Urinary bladder (tissue), 4 donors: ENCODE data around the gene HTR5A. TPM values are rescaled to one million over a fixed set of nuclear protein-coding genes. Genes with fewer than 3 reads are reported as not detected.

Experiments
- DNase-seq: peaks from one replicate; pipeline ENCODE4 v3.0.0-alpha.2; 2015; ENCODE audit errors: extremely low spot score
- H3K27ac ChIP-seq: one replicate; pipeline ENCODE4 v1.5.1; 2013; ENCODE audit warnings: low read depth, mild to moderate bottlenecking, moderate library complexity
- H3K36me3 ChIP-seq: one replicate; pipeline ENCODE4 v1.6.1; 2013; ENCODE audit warnings: mild to moderate bottlenecking, moderate library complexity; ENCODE audit not compliant: insufficient read depth
- H3K4me1 ChIP-seq: one replicate; pipeline ENCODE4 v1.6.1; 2013; ENCODE audit warnings: mild to moderate bottlenecking, moderate library complexity; ENCODE audit not compliant: insufficient read depth
- H3K4me3 ChIP-seq: one replicate; pipeline ENCODE4 v1.5.1; 2013; ENCODE audit warnings: low read depth, low read length
- WGBS: extraction: QIAGEN DNeasy Blood & Tissue Kit; methylation state at CpG from one replicate; pipeline ENCODE4 v1.1.7; 2013; 5-methylcytosine and 5-hydroxymethylcytosine counted together
- polyA plus RNA-seq: library from polyadenylated mRNA; stranded (reverse); fragments of 200-250 nt; gene quantifications from one replicate; pipeline ENCODE4 v1.2.3, GENCODE V29; 2013
- total RNA-seq: library from RNA; depleted of rRNA; stranded (reverse); fragments of >200 nt; gene quantifications from one replicate; pipeline ENCODE4 v1.2.3, GENCODE V29; 2014
- donor health status: healthy with polysubstance abuse.
- donor health status: healthy.

HTR5A gene
- total and polyA plus RNA-seq, 2 donors: not detected

GRCh38 chr7:155104913-155105312, 34.8 kb downstream of the HTR5A start:
- DNase-seq: no peak
- Histone ChIP-seq H3K27ac (no peak overlapping the region), H3K4me3 (no peak overlapping the region), H3K4me1 (no peaks in the 10 kb centered on the region), H3K36me3 (no peaks in the 10 kb centered on the region)
- 66% methylated on average over 7 of the region's 7 CpGs for whole genome bisulfite sequencing

GRCh38 chr7:155106356-155106755, 36.2 kb downstream of the HTR5A start:
- WGBS: 83% methylated on average over 5 of the region's 5 CpGs

GRCh38 chr7:155107126-155107525, 37.0 kb downstream of the HTR5A start:
- no peaks in the 10 kb centered on the region for H3K36me3 ChIP-seq
- 74% methylated on average over 4 of the region's 4 CpGs for WGBS
- DNase-seq: no peak
- no peaks in the 10 kb centered on the region for H3K4me1 ChIP-seq
- no peak overlapping the region for H3K27ac ChIP-seq
- H3K4me3 ChIP-seq: no peak overlapping the region

More at GRCh38 chr7:155106356-155106755, 36.2 kb downstream of the HTR5A start:
- no peaks in the 10 kb centered on the region for H3K4me1 ChIP-seq
- no peak overlapping the region for H3K4me3 ChIP-seq
- DNase-seq: no peak
- H3K27ac ChIP-seq: no peak overlapping the region
- no peaks in the 10 kb centered on the region for H3K36me3 ChIP-seq

- DNase-seq: no peak
- no peaks in the 10 kb centered on the region for H3K36me3 ChIP-seq
- WGBS: 73% methylated on average over 20 of the region's 20 CpGs
- H3K4me3 ChIP-seq: no peak overlapping the region
- no peak overlapping the region for H3K27ac ChIP-seq
- H3K4me1 ChIP-seq: no peaks in the 10 kb centered on the region
Observed at GRCh38 chr7:155108144-155108901, 38.2 kb downstream of the HTR5A start.

- 47% methylated on average over 4 of the region's 4 CpGs for WGBS
- Histone ChIP-seq H3K27ac (no peak overlapping the region), H3K4me3 (no peak overlapping the region), H3K4me1 (no peaks in the 10 kb centered on the region), H3K36me3 (no peaks in the 10 kb centered on the region)
- DNase-seq: no peak
Observed at GRCh38 chr7:155109121-155109520, 39.0 kb downstream of the HTR5A start.

GRCh38 chr7:155115288-155115687, 45.2 kb downstream of the HTR5A start:
- H3K27ac ChIP-seq: no peak overlapping the region
- H3K4me1 ChIP-seq: no peaks in the 10 kb centered on the region
- no peaks in the 10 kb centered on the region for H3K36me3 ChIP-seq
- H3K4me3 ChIP-seq: no peak overlapping the region
- WGBS: 71% methylated on average over 5 of the region's 5 CpGs
- no peak for DNase-seq

- no peaks in the 10 kb centered on the region for H3K4me1 ChIP-seq
- no peak overlapping the region for H3K4me3 ChIP-seq
- no peak overlapping the region for H3K27ac ChIP-seq
- WGBS: 77% methylated on average over 7 of the region's 7 CpGs
- H3K36me3 ChIP-seq: no peaks in the 10 kb centered on the region
- no peak for DNase-seq
Observed at GRCh38 chr7:155119801-155120382, 49.8 kb downstream of the HTR5A start.

- H3K27ac ChIP-seq: no peak overlapping the region
- no peak overlapping the region for H3K4me3 ChIP-seq
- no peaks in the 10 kb centered on the region for H3K36me3 ChIP-seq
- no peaks in the 10 kb centered on the region for H3K4me1 ChIP-seq
- 88% methylated on average over 4 of the region's 4 CpGs for WGBS
- DNase-seq: no peak
Observed at GRCh38 chr7:155120460-155120859, 50.3 kb downstream of the HTR5A start.

- Histone ChIP-seq H3K4me1 (no peaks in the 10 kb centered on the region), H3K4me3 (no peak overlapping the region), H3K36me3 (no peaks in the 10 kb centered on the region), H3K27ac (no peak overlapping the region)
- 27% methylated on average over 5 of the region's 5 CpGs for WGBS
- DNase-seq: no peak
Observed at GRCh38 chr7:155122831-155123230, 52.7 kb downstream of the HTR5A start.

GRCh38 chr7:155123413-155123812, 53.3 kb downstream of the HTR5A start:
- Histone ChIP-seq H3K27ac (no peak overlapping the region), H3K36me3 (no peaks in the 10 kb centered on the region), H3K4me3 (no peak overlapping the region), H3K4me1 (no peaks in the 10 kb centered on the region)
- DNase-seq: no peak
- 84% methylated on average over 1 of the region's 1 CpG for WGBS

GRCh38 chr7:155124706-155125105, 54.6 kb downstream of the HTR5A start:
- no peak overlapping the region for H3K4me3 ChIP-seq
- H3K4me1 ChIP-seq: no peaks in the 10 kb centered on the region
- 83% methylated on average over 8 of the region's 8 CpGs for WGBS

GRCh38 chr7:155129186-155129585, 59.1 kb downstream of the HTR5A start:
- no peaks in the 10 kb centered on the region for H3K4me1 ChIP-seq
- DNase-seq: no peak

More at GRCh38 chr7:155124706-155125105, 54.6 kb downstream of the HTR5A start:
- no peak overlapping the region for H3K27ac ChIP-seq
- no peak for DNase-seq
- H3K36me3 ChIP-seq: no peaks in the 10 kb centered on the region

GRCh38 chr7:155129789-155130188, 59.7 kb downstream of the HTR5A start:
- H3K27ac ChIP-seq: no peak overlapping the region
- no peaks in the 10 kb centered on the region for H3K36me3 ChIP-seq
- H3K4me1 ChIP-seq: no peaks in the 10 kb centered on the region
- WGBS: 86% methylated on average over 7 of the region's 7 CpGs
- DNase-seq: no peak
- H3K4me3 ChIP-seq: no peak overlapping the region

More at GRCh38 chr7:155129186-155129585, 59.1 kb downstream of the HTR5A start:
- H3K4me3 ChIP-seq: no peak overlapping the region
- H3K36me3 ChIP-seq: no peaks in the 10 kb centered on the region
- no peak overlapping the region for H3K27ac ChIP-seq
- 91% methylated on average over 10 of the region's 10 CpGs for WGBS

- Histone ChIP-seq H3K36me3 (no peaks in the 10 kb centered on the region), H3K4me3 (no peak overlapping the region), H3K4me1 (no peaks in the 10 kb centered on the region), H3K27ac (no peak overlapping the region)
- DNase-seq: no peak
- WGBS: 90% methylated on average over 14 of the region's 14 CpGs
Observed at GRCh38 chr7:155130493-155130892, 60.4 kb downstream of the HTR5A start.
